Left lung (tissue), 10 donors: ENCODE measurements around the gene HOXD10. TPM values are rescaled to one million over a fixed set of nuclear protein-coding genes. Genes with fewer than 3 reads are reported as not detected.

Source experiments
- ATAC-seq: fragments of 200-7000 bp; cut with Tn5 transposase; one replicate; pipeline ENCODE4 v1.9.1; 2020; ENCODE audit warnings: moderate library complexity
- DNase-seq, 4 donors: peaks; one replicate each; pipeline ENCODE4 v3.0.0-alpha.2; 2013 to 2020
- H3K27ac ChIP-seq, 2 donors: fragments of 200-600 bp; sonication (generic) in 1 of 2; one replicate each; pipeline versions ENCODE4 v1.5.0 to v1.8.0; 2020 to 2021
- H3K27me3 ChIP-seq, 2 donors: fragments of 200-600 bp; sonication (generic) in 1 of 2; one replicate each; pipeline versions ENCODE4 v1.5.0 to v1.8.0; 2020 to 2021
- H3K36me3 ChIP-seq, 2 donors: fragments of 200-600 bp; sonication (generic) in 1 of 2; one replicate each; pipeline versions ENCODE4 v1.5.0 to v1.8.0; 2020 to 2021
- H3K4me1 ChIP-seq, 2 donors: fragments of 200-600 bp; one replicate each; pipeline ENCODE4 v1.8.0; 2021
- H3K4me3 ChIP-seq, 2 donors: fragments of 200-600 bp; sonication (generic) in 1 of 2; one replicate each; pipeline versions ENCODE4 v1.5.0 to v1.8.0; 2020 to 2021; ENCODE audit warnings: mild to moderate bottlenecking in 1 of 2
- H3K9me3 ChIP-seq, 2 donors: fragments of 200-600 bp; sonication (generic) in 1 of 2; one replicate each; pipeline versions ENCODE4 v1.5.0 to v1.8.0; 2020 to 2021
- CTCF ChIP-seq, 2 donors: fragments of 200-600 bp; sonication (generic) in 1 of 2; IDR thresholded peaks; one replicate each; pipeline versions ENCODE4 v1.5.0 to v1.8.0; 2021; ENCODE audit warnings: antibody characterized with exemption in 2 of 2
- intact Hi-C, 2 donors: fragments of 100-400 bp; cut with DNase I; formaldehyde crosslinking; loops; one replicate each; pipeline versions ENCODE4 v1.11.2 to v1.14.2; 2022
- polyA plus RNA-seq, 6 donors: library from polyadenylated mRNA; unstranded; fragments of 120-200 nt; gene quantifications; one replicate each; pipeline ENCODE4 v1.2.1, GENCODE V29; 2013; ENCODE audit not compliant: insufficient read length in 6 of 6
- total RNA-seq, 2 donors: library from RNA; stranded (reverse); fragmentation: NEBNext Ultra II Directional; extraction: Animal tissue kit (Norgen Biotek cat#: 25700); gene quantifications; one replicate each; pipeline ENCODE4 v1.2.1, GENCODE V29; 2021
- donor health status: DM: no; HTN: yes; CAD: no.
- donor health status: DM: no; HTN: no; CAD: no.

The HOXD10 gene
- total and polyA plus RNA-seq, 8 donors: 0.31 to 1.5 (median 0.44) TPM; not detected in 2

- H3K36me3 ChIP-seq: no peaks in the 10 kb centered on the region
- H3K27ac ChIP-seq: no peak overlapping the region
- no peak overlapping the region for H3K4me3 ChIP-seq
- no peak for TF ChIP-seq CTCF (IDR thresholded peaks at IDR 0.05)
- H3K27me3 ChIP-seq: peaks cover 69 to 100% of the 10 kb centered on the region in 2 donors
- DNase-seq: no peak
- intact Hi-C loops: loop anchor here in 1 of 2 donors (10.0 kb wide), 1 partner anchor 313 kb away; no protein-coding TSS in a partner anchor
- H3K9me3 ChIP-seq: no peaks in the 10 kb centered on the region
- no peak for ATAC-seq
- H3K4me1 ChIP-seq: peaks cover 4 to 12% of the 10 kb centered on the region in 2 donors
Measured at GRCh38 chr2:176142281-176142680, 25.7 kb downstream of the HOXD10 start.

DNA sequence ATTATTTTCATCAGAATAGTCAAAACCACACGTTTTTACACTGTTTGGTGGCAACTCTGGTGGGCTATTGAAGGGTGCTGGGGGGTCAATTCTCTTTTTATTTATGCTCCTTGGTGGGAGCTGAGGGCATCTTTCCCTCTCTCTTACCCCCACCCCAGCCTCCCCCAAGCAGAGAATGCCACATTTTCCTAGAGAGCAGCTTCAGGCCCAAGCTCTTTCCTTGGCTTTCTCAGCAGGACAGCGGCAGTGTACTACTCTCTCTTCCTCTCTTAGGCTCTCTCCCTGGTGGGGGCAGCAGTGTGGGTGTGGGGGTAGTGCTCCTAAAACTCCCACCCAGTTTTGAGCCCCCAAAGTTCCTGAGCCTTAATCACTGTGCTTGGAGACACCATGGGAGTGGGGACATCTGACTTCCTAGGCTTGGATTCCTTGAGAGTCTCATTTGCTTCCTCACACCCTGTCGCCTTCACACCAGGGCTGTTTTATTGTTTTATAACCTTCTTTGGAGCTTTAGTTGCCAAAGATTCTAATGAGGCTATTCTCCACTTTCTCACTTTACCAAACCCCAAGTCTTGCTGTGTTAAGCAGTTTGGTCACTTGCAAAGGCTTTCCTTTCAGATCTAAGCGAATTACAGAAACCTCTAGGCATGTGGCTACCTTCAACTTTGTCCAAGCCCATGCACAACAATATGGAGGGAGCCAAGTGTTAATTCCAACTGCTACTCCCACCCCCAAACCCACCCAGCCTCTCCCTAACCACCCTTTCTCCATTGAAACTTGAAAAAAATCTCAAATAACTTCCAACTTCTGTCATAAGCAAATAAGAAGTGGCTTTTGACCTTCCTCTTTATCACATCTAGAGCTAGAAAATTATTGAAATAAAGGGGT lies 28.7 kb downstream of the HOXD10 start:
- H3K27me3 ChIP-seq: peaks cover 69 to 100% of the 10 kb centered on the region in 2 donors
- intact Hi-C loops: loop anchor here in 1 of 2 donors (10.0 kb wide), 1 partner anchor 309 kb away; no protein-coding TSS in a partner anchor
- no peak overlapping the region for H3K4me3 ChIP-seq
- DNase-seq (no peak), ATAC-seq (no peak)
- no peak overlapping the region for H3K27ac ChIP-seq
- peaks cover 0 to 6% of the 10 kb centered on the region in 2 donors for H3K4me1 ChIP-seq
- TF ChIP-seq CTCF (IDR thresholded peaks at IDR 0.05): no peak
- H3K9me3 ChIP-seq: no peaks in the 10 kb centered on the region
- no peaks in the 10 kb centered on the region for H3K36me3 ChIP-seq

DNA sequence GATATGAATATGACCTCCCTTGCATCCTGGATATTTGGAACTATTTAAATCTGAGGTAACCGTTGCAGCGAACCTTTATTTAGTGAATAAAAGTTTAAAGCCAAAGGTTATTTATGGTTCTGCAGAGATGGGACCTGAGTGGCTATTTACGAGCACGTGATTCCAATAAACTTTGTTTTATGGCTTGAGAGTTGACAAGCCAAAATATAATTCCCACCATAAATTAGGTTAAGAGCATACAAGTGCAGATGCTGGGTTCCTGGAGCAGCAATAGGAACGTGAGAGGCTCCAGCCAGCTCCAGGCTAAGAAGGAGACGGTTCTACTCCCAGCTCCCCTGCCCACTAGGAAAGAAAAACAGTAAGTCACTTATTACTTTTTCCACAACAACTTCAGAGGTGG lies 29.5 kb downstream of the HOXD10 start:
- peaks cover 71 to 100% of the 10 kb centered on the region in 2 donors for H3K27me3 ChIP-seq
- no peaks in the 10 kb centered on the region for H3K9me3 ChIP-seq
- H3K4me1 ChIP-seq: no peaks in the 10 kb centered on the region
- intact Hi-C loops: loop anchor here in 1 of 2 donors (10.0 kb wide), 1 partner anchor 309 kb away; no protein-coding TSS in a partner anchor
- TF ChIP-seq CTCF (IDR thresholded peaks at IDR 0.05): no peak
- H3K27ac ChIP-seq: no peak overlapping the region
- no peaks in the 10 kb centered on the region for H3K36me3 ChIP-seq
- DNase-seq (no peak), ATAC-seq (no peak)
- H3K4me3 ChIP-seq: no peak overlapping the region

GRCh38 chr2:176146645-176147044 lies 30.1 kb downstream of the HOXD10 start:
- no peak for DNase-seq
- H3K36me3 ChIP-seq: no peaks in the 10 kb centered on the region
- no peak for TF ChIP-seq CTCF (IDR thresholded peaks at IDR 0.05)
- H3K27ac ChIP-seq: no peak overlapping the region
- H3K4me3 ChIP-seq: no peak overlapping the region
- peaks cover 71 to 100% of the 10 kb centered on the region in 2 donors for H3K27me3 ChIP-seq
- no peaks in the 10 kb centered on the region for H3K4me1 ChIP-seq
- ATAC-seq: no peak
- intact Hi-C loops: loop anchor here in 1 of 2 donors (10.0 kb wide), 1 partner anchor 308 kb away; no protein-coding TSS in a partner anchor
- H3K9me3 ChIP-seq: no peaks in the 10 kb centered on the region

DNA sequence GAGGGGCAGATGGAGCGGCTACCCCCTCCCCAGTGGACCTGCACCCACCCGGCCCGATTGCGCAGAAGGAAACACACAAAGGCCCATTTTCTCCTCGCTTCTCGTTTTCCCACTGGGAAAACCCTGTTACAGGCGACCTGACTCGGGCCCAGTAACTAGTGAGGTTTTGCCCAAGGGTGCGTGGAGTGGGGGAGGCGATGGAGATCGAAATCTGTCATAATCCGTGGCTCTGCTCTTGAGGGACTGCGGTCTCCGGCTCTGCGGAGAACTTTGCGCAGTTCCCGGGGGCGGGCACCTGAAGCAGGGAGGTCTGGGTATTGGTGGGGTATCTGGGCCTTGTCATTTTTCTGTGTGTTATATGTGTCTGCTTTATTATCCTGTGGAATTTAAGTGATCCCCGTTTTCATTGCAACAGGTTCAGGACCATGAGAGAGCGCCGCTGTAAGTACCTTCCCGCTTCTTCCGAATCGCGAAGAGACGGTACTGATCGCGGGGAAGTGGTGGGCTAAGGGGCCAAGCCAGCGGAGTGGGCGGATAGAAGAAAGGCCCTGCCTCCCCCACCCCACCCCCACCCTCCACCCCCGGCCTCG lies 30.7 kb downstream of the HOXD10 start:
- DNase-seq: no peak
- TF ChIP-seq CTCF (IDR thresholded peaks at IDR 0.05): no peak
- no peak for ATAC-seq
- intact Hi-C loops: loop anchor here in 1 of 2 donors (10.0 kb wide), 1 partner anchor 307 kb away; no protein-coding TSS in a partner anchor
- Histone ChIP-seq H3K4me1 (no peaks in the 10 kb centered on the region), H3K9me3 (no peaks in the 10 kb centered on the region), H3K36me3 (no peaks in the 10 kb centered on the region), H3K4me3 (no peak overlapping the region), H3K27me3 (peaks cover 77 to 100% of the 10 kb centered on the region in 2 donors), H3K27ac (no peak overlapping the region)
